LNCaP clone FGC (cell line): ENCODE measurements around the gene RYR3.

Experiments
- DNase-seq: peaks from one replicate; pipeline ENCODE4 v3.0.0-alpha.2; 2011; ENCODE audit warnings: low read depth
- H3K4me3 ChIP-seq: 2 replicates; pipeline ENCODE4 v1.5.1; 2011; ENCODE audit warnings: mild to moderate bottlenecking, low read depth, low read length, control low read depth
- TF ChIP-seq, protein P1 (sequence below): IDR thresholded peaks from 2 replicates; pipeline ENCODE4 v1.5.1; 2012; ENCODE audit warnings: mild to moderate bottlenecking; ENCODE audit not compliant: control insufficient read depth, insufficient read depth; ENCODE audit errors: extremely low read depth

RYR3 gene

DNA sequence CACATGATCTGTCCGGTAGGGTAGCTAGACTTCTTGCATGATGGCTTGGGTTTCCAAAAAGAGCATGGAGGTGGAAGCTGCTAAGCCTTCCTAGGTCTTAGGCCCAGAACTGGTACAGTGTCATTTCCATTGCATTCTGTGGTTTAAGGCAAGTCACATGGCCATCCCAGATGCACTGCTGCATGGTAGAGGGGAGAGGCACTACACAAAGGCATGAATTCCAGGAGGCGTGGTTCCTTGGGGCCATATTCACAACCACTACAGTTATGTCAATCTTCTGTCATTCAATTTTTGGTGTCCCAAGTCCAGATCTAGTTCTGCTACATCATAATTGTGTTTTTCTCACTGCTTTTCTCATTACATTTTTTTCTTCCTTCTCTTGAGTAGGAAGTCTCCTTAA lies 535.4 kb downstream of the RYR3 start:
- no peak overlapping the region for H3K4me3 ChIP-seq
- DNase-seq: no peak
- TF ChIP-seq, protein P1, sequence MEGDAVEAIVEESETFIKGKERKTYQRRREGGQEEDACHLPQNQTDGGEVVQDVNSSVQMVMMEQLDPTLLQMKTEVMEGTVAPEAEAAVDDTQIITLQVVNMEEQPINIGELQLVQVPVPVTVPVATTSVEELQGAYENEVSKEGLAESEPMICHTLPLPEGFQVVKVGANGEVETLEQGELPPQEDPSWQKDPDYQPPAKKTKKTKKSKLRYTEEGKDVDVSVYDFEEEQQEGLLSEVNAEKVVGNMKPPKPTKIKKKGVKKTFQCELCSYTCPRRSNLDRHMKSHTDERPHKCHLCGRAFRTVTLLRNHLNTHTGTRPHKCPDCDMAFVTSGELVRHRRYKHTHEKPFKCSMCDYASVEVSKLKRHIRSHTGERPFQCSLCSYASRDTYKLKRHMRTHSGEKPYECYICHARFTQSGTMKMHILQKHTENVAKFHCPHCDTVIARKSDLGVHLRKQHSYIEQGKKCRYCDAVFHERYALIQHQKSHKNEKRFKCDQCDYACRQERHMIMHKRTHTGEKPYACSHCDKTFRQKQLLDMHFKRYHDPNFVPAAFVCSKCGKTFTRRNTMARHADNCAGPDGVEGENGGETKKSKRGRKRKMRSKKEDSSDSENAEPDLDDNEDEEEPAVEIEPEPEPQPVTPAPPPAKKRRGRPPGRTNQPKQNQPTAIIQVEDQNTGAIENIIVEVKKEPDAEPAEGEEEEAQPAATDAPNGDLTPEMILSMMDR: no peak

DNA sequence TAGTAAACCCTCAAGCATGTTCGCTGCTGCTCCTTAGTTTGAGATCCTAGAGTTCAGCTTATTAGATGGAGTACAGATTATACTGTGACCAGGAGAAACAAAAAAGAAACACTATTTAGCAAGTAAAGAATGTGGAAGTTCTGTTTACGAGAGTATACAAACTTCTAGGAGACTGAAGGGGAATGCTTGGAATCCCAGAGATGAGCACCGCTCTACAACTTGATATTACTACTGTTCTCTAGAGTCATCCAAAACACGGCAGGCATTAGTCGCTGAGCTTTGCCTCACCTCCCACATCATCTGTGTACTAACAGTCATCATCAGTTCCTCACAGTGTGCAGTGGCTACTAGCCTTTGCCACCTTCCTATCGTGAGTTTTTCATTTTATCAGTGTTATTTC lies 536.1 kb downstream of the RYR3 start:
- TF ChIP-seq, protein P1: no peak
- DNase-seq: no peak
- H3K4me3 ChIP-seq: no peak overlapping the region

DNA sequence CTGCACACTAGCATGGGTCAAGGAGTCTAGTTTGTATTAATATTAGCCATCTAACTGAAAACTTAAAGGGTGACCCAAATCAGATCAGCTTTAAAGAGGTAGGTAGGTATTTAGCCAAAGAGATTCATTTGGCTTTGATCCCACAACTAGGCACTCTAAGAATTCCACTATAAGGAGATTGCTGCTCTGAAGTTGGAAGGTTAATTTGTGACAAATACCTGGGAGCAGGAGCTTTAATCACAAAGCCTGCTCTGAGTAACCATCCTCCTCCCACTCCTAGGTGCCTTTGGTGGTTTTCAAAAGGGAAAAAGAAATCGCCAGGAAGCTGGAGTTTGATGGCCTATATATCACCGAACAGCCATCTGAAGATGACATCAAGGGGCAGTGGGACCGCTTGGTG lies 537.2 kb downstream of the RYR3 start:
- TF ChIP-seq, protein P1: no peak
- no peak overlapping the region for H3K4me3 ChIP-seq
- no peak for DNase-seq

DNA sequence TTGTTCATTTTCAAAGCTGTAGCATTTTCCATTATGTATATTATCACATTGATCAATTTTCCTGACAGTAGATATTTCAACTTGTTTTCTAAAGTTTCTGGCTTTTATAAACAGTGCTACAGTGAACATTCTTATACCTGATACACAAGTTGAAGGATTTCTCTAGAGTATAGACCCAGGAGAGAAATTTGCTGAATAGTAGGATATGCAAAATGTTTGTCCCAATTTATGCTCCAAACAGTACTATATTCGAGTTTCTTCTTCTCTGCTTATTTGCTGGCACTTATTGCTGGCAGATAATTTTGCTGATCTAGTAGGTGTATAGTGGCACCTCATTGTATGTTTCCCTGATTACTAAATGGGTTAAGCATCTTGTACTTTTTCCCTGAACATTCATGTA lies 540.3 kb downstream of the RYR3 start:
- no peak for DNase-seq
- TF ChIP-seq, protein P1: no peak
- H3K4me3 ChIP-seq: no peak overlapping the region

DNA sequence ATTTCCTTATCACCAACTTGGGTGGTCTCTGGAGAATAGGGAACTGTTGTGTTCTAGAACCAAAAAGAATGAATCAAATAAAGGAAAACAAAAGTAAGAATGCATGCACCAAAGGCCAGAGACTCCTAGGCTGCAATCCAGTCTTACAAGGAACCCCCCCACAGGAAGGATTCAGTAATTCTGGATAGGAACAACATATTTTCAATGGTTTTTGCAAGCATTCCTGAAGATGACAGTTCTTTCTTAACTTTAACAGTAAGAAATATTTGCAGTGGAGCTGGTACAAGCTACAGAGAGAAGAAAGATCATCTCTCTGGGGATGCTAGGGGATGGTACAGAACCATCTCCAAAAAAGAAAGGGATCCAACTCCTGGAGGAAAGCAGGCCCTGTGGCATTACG lies 541.3 kb downstream of the RYR3 start:
- TF ChIP-seq, protein P1: no peak

DNA sequence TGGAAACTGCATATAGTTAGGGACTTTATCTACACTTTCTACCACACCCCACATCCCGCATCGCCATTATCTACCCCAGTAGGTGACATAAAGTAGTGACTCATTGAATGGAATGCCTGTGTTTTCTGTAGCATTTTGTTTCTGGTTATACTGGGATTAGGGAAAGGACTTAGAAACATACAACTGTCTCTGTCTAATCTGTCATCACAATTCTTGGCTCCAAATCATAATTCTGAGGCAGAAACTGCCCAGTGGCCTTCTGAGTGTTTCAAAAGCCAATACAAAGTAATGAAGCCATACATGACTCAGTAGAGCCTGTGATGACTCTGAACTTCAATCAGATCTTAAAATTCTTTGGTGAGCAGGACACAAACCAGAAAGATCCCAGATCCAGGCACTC lies 541.8 kb downstream of the RYR3 start:
- H3K4me3 ChIP-seq: no peak overlapping the region
- no peak for DNase-seq
- TF ChIP-seq, protein P1: no peak

More for the DNA sequence above, 541.3 kb downstream of the RYR3 start:
- DNase-seq: no peak
- no peak overlapping the region for H3K4me3 ChIP-seq

DNA sequence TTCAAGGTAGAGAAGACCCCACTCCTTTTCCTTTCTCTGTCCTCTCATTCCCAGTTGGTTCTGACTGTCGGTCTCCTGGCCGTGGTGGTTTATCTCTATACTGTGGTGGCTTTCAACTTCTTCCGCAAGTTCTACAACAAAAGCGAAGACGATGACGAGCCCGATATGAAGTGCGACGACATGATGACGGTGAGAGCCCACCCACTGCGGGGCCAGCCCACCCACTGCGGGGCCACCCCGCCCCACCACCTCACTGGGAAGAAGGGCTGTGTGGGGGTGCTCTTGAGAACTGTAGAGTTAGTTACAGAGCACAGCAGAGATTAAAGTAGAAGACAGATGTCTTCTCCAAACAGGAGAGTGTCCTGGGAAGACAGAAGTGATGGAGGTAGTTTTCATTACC lies 547.0 kb downstream of the RYR3 start:
- no peak for DNase-seq
- no peak overlapping the region for H3K4me3 ChIP-seq
- TF ChIP-seq, protein P1: no peak
